Trophoblast cell (in vitro differentiated cells and primary cell): ENCODE data around the gene MAEA.

Source experiments
- DNase-seq, 2 donors: peaks; one replicate each; pipeline ENCODE4 v3.0.0-alpha.2; 2016
- H2AFZ ChIP-seq: 2 replicates; pipeline ENCODE4 v1.6.1; 2013; ENCODE audit warnings: low read length, moderate library complexity, mild to moderate bottlenecking; ENCODE audit not compliant: insufficient read depth, poor library complexity
- H2AK5ac ChIP-seq: 2 replicates; pipeline ENCODE4 v1.6.1; 2013; ENCODE audit warnings: mild to moderate bottlenecking, low read length
- H2BK120ac ChIP-seq: 2 replicates; pipeline ENCODE4 v1.6.1; 2013; ENCODE audit warnings: low read length, mild to moderate bottlenecking, moderate library complexity; ENCODE audit not compliant: insufficient read depth, poor library complexity
- H2BK12ac ChIP-seq: 2 replicates; pipeline ENCODE4 v1.6.1; 2013; ENCODE audit warnings: mild to moderate bottlenecking, low read length, moderate library complexity
- H2BK5ac ChIP-seq: 2 replicates; pipeline ENCODE4 v1.6.1; 2013; ENCODE audit warnings: low read length, low read depth, moderate library complexity, mild to moderate bottlenecking; ENCODE audit not compliant: poor library complexity
- H3K14ac ChIP-seq: 2 replicates; pipeline ENCODE4 v1.6.1; 2013; ENCODE audit warnings: mild to moderate bottlenecking, low read length
- H3K18ac ChIP-seq: 2 replicates; pipeline ENCODE4 v1.6.1; 2013; ENCODE audit warnings: mild to moderate bottlenecking, low read length
- H3K23ac ChIP-seq: 2 replicates; pipeline ENCODE4 v1.6.1; 2013; ENCODE audit warnings: low read length
- H3K27ac ChIP-seq: 2 replicates; pipeline ENCODE4 v1.5.1; 2013; ENCODE audit warnings: low read depth, mild to moderate bottlenecking, inconsistent platforms, low read length, moderate library complexity
- H3K27me3 ChIP-seq: 2 replicates; pipeline ENCODE4 v1.6.1; 2013; ENCODE audit warnings: inconsistent platforms, mild to moderate bottlenecking, low read length, moderate library complexity; ENCODE audit not compliant: insufficient read depth
- H3K36me3 ChIP-seq, 2 experiments: 1 replicate in 1 of 2; 2 replicates in 1 of 2; pipeline ENCODE4 v1.6.1; 2013; ENCODE audit warnings: low read length in 2 of 2, mild to moderate bottlenecking in 2 of 2, moderate library complexity in 1 of 2; ENCODE audit not compliant: insufficient read depth in 2 of 2, control insufficient read depth in 1 of 2
- H3K4ac ChIP-seq: 2 replicates; pipeline ENCODE4 v1.6.1; 2013; ENCODE audit warnings: low read depth, mild to moderate bottlenecking, low read length, moderate library complexity
- H3K4me1 ChIP-seq, 2 experiments: 1 replicate in 1 of 2; 2 replicates in 1 of 2; pipeline ENCODE4 v1.6.1; 2013; ENCODE audit warnings: low read length in 2 of 2, mild to moderate bottlenecking in 2 of 2, moderate library complexity in 1 of 2; ENCODE audit not compliant: insufficient read depth in 2 of 2, control insufficient read depth in 1 of 2
- H3K4me2 ChIP-seq: 2 replicates; pipeline ENCODE4 v1.6.1; 2013; ENCODE audit warnings: inconsistent platforms, mild to moderate bottlenecking, low read length, moderate library complexity
- H3K4me3 ChIP-seq: 2 replicates; pipeline ENCODE4 v1.5.1; 2013; ENCODE audit warnings: mild to moderate bottlenecking, low read depth, low read length, inconsistent platforms
- H3K79me1 ChIP-seq: one replicate; pipeline ENCODE4 v1.6.1; 2013; ENCODE audit warnings: low read length
- H3K79me2 ChIP-seq: 2 replicates; pipeline ENCODE4 v1.6.1; 2013; ENCODE audit warnings: low read length, mild to moderate bottlenecking; ENCODE audit not compliant: control insufficient read depth, insufficient read depth, poor library complexity
- H3K9ac ChIP-seq: 2 replicates; pipeline ENCODE4 v1.6.1; 2013; ENCODE audit warnings: mild to moderate bottlenecking, low read length
- H3K9me3 ChIP-seq: 2 replicates; pipeline ENCODE4 v1.6.1; 2013; ENCODE audit warnings: low read depth, mild to moderate bottlenecking, control low read depth, inconsistent platforms, low read length; ENCODE audit not compliant: insufficient read depth
- H4K12ac ChIP-seq: 2 replicates; pipeline ENCODE4 v1.6.1; 2013; ENCODE audit warnings: low read depth, mild to moderate bottlenecking, low read length, moderate library complexity
- H4K8ac ChIP-seq: 2 replicates; pipeline ENCODE4 v1.6.1; 2013; ENCODE audit warnings: low read depth, mild to moderate bottlenecking, low read length, moderate library complexity
- H4K91ac ChIP-seq: one replicate; pipeline ENCODE4 v1.6.1; 2013; ENCODE audit warnings: low read depth, mild to moderate bottlenecking, low read length, moderate library complexity
- WGBS: extraction: QIAGEN DNeasy Blood & Tissue Kit; methylation state at CpG from one replicate; pipeline ENCODE4 v1.1.7; 2013; ENCODE audit warnings: missing lambda C conversion rate; ENCODE audit not compliant: insufficient read length, insufficient coverage; ENCODE audit errors: extremely low coverage; 5-methylcytosine and 5-hydroxymethylcytosine counted together

The MAEA gene

DNA sequence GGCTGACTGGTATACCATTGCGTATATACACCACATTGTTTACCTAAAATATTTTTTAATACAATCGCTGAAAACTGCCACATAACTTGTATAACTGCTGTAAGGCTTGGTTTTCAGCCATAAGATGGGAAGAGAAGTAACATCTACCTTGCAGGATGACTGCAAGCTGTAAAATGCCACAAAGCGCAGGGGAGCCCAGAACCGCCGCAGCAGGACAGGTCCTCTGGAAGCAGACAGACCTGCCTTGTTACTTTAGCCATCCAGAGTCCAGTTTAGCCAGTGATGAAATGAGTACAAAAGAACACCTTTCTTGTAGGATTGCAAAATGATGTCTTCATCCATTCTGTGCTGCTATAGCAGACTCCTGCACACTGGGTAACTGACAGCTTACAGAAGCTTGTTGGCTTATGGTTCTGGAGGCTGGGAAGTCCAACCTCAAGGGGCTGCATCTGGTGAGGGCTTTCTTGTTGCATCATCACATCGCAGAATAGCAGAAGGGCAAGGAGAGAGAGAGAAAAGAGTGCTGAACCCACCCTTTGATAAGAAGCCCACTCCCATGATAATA, 36.7 kb upstream of the MAEA start:
- H3K79me2 ChIP-seq = peaks cover 8% of the 10 kb centered on the region
- no peak overlapping the region for H3K4me3 ChIP-seq
- H3K23ac ChIP-seq = no peak overlapping the region
- H3K9me3 ChIP-seq = peaks cover 28% of the 10 kb centered on the region
- no peak overlapping the region for H2BK5ac ChIP-seq
- peaks cover 11 to 13% of the 10 kb centered on the region in 2 experiments for H3K36me3 ChIP-seq
- no peak overlapping the region for H3K4me2 ChIP-seq
- H4K91ac ChIP-seq = no peak overlapping the region
- no peak overlapping the region for H2BK120ac ChIP-seq
- no peak for DNase-seq
- H4K8ac ChIP-seq = no peak overlapping the region
- H3K27ac ChIP-seq = no peak overlapping the region
- H3K4me1 ChIP-seq = peaks cover 6 to 9% of the 10 kb centered on the region in 2 experiments
- no peak overlapping the region for H2BK12ac ChIP-seq
- WGBS = no CpG with 5 or more reads among the region's 6 CpGs
- no peak overlapping the region for H3K9ac ChIP-seq
- H3K18ac ChIP-seq = no peak overlapping the region
- no peak overlapping the region for H4K12ac ChIP-seq
- no peaks in the 10 kb centered on the region for H3K27me3 ChIP-seq
- peaks cover 12% of the 10 kb centered on the region for H3K79me1 ChIP-seq
- no peak overlapping the region for H2AFZ ChIP-seq
- H3K4ac ChIP-seq = no peak overlapping the region
- no peak overlapping the region for H2AK5ac ChIP-seq
- H3K14ac ChIP-seq = no peak overlapping the region

DNA sequence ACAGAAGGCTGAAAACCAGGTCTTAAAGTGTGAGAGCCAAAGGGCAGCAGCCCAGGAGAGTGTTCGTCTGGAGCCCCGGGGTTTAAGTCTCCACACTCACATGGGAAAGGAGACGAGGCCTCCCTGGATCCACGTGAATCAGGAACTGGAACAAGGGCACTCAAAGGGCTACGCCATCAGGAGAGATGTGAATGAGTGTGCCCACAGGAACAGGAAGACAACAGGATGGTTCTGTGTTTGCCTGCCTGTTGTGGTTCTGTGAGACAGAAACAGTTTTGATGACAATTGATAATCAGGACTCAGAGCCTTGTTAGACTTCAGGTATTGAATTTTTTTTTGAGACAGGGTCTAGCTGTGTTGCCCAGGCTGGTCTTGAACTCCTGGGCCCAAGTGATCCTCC, 35.9 kb upstream of the MAEA start:
- Histone ChIP-seq H3K23ac (no peak overlapping the region), H3K79me2 (peaks cover 6% of the 10 kb centered on the region), H3K36me3 (peaks cover 11 to 13% of the 10 kb centered on the region in 2 experiments), H3K4ac (no peak overlapping the region), H3K4me1 (peaks cover 6 to 9% of the 10 kb centered on the region in 2 experiments), H3K9ac (no peak overlapping the region), H4K12ac (no peak overlapping the region), H3K27ac (no peak overlapping the region), H4K91ac (no peak overlapping the region), H2AK5ac (no peak overlapping the region), H3K4me3 (no peak overlapping the region), H3K4me2 (no peak overlapping the region), H2AFZ (no peak overlapping the region), H3K14ac (no peak overlapping the region), H2BK5ac (no peak overlapping the region), H2BK120ac (no peak overlapping the region), H2BK12ac (no peak overlapping the region), H4K8ac (no peak overlapping the region), H3K18ac (no peak overlapping the region), H3K27me3 (no peaks in the 10 kb centered on the region), H3K9me3 (peaks cover 28% of the 10 kb centered on the region), H3K79me1 (peaks cover 7% of the 10 kb centered on the region)
- DNase-seq = no peak
- WGBS = no CpG with 5 or more reads among the region's 5 CpGs

DNA sequence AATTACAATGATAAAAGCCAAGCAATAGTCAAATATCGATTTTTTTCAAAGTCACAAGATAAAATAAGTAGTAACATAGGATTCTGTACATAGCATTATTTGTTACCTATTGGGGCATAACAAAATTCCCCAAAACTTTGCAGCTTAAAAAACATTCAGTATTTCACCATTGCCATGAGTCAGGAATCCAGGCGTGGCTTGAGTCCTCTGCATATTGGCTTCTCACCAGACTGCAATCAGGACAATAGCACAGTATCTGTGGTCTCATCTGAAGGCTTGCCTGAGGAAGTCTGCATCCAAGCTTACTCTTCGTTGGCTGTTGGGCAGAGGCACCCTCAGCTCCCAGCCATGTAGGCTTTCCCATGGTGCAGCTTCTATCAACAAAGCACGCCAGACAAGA, 34.5 kb upstream of the MAEA start:
- WGBS = no CpG with 5 or more reads among the region's 4 CpGs
- Histone ChIP-seq H4K12ac (no peak overlapping the region), H3K27ac (no peak overlapping the region), H3K14ac (no peak overlapping the region), H2AFZ (no peak overlapping the region), H3K9me3 (peaks cover 25% of the 10 kb centered on the region), H3K79me1 (no peaks in the 10 kb centered on the region), H3K4me3 (no peak overlapping the region), H3K27me3 (no peaks in the 10 kb centered on the region), H2BK120ac (no peak overlapping the region), H4K91ac (no peak overlapping the region), H2BK12ac (no peak overlapping the region), H3K4me2 (no peak overlapping the region), H2AK5ac (no peak overlapping the region), H3K23ac (no peak overlapping the region), H4K8ac (no peak overlapping the region), H3K9ac (no peak overlapping the region), H3K36me3 (peaks cover 11 to 12% of the 10 kb centered on the region in 2 experiments), H3K79me2 (no peaks in the 10 kb centered on the region), H3K4me1 (peaks cover under 1 to 1% of the 10 kb centered on the region in 2 experiments), H3K4ac (no peak overlapping the region), H2BK5ac (no peak overlapping the region), H3K18ac (no peak overlapping the region)
- DNase-seq = no peak

DNA sequence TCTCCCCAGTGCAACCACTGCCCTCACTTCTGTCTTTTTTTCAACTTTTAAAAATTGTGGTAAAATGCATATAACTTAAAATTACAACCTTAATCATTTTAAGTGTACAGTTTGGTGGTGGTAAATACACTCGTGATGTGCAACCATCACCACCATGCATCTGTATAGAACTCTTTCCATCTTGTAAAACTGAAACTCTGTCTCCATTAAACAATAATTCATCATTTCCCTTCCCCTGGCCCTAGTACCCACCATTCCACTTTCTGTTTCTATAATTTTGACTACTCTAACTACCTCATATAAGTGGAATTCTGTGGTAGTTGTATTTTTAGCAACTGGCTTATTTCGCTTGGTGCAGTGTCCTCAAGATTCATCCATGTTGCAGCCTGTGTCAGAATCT, 34.0 kb upstream of the MAEA start:
- H3K9me3 ChIP-seq = peaks cover 25% of the 10 kb centered on the region

More for the DNA sequence above, 34.0 kb upstream of the MAEA start:
- no peak overlapping the region for H3K4me3 ChIP-seq
- H4K8ac ChIP-seq = no peak overlapping the region
- no peak overlapping the region for H2BK120ac ChIP-seq
- H3K79me2 ChIP-seq = no peaks in the 10 kb centered on the region
- no peak overlapping the region for H2AFZ ChIP-seq
- H2AK5ac ChIP-seq = no peak overlapping the region
- peaks cover 7 to 10% of the 10 kb centered on the region in 2 experiments for H3K36me3 ChIP-seq
- no peak overlapping the region for H4K12ac ChIP-seq
- H3K4me1 ChIP-seq = no peaks in the 10 kb centered on the region
- H3K4me2 ChIP-seq = no peak overlapping the region
- H3K9ac ChIP-seq = no peak overlapping the region
- no peak overlapping the region for H3K4ac ChIP-seq
- H4K91ac ChIP-seq = no peak overlapping the region
- no peaks in the 10 kb centered on the region for H3K27me3 ChIP-seq
- no peak overlapping the region for H3K18ac ChIP-seq
- no CpG with 5 or more reads among the region's 2 CpGs for WGBS
- no peak for DNase-seq
- H2BK5ac ChIP-seq = no peak overlapping the region
- H3K14ac ChIP-seq = no peak overlapping the region
- no peak overlapping the region for H3K23ac ChIP-seq
- no peak overlapping the region for H3K27ac ChIP-seq
- no peak overlapping the region for H2BK12ac ChIP-seq
- no peaks in the 10 kb centered on the region for H3K79me1 ChIP-seq
